Measurements from ENCODE around the gene MARCHF6.
A peak's percentile ranks its signal among the peaks of the same experiment; 100 is the strongest.
"Not testable (repeated sequence)": the region's sequence is repeated elsewhere in the genome, so short reads cannot be mapped to it uniquely, and the experiment has no call there.

The MARCHF6 gene

GRCh38 chr5:10323588-10324488 is 29.7 kb upstream of the MARCHF6 start:
- no peak for DNase-seq

- no peak for DNase-seq
Observed at GRCh38 chr5:10324518-10325370, 28.8 kb upstream of the MARCHF6 start.

GRCh38 chr5:10328323-10328722 is 25.2 kb upstream of the MARCHF6 start:
- no peak for DNase-seq

GRCh38 chr5:10329446-10329819 is 24.1 kb upstream of the MARCHF6 start:
- DNase-seq: no peak

GRCh38 chr5:10329820-10330481 is 23.5 kb upstream of the MARCHF6 start:
- no peak for DNase-seq

GRCh38 chr5:10330511-10331230 is 22.8 kb upstream of the MARCHF6 start:
- DNase-seq: no peak

GRCh38 chr5:10331341-10331796 is 22.1 kb upstream of the MARCHF6 start:
- peak; percentile 54 for DNase-seq

GRCh38 chr5:10332301-10332700 is 21.2 kb upstream of the MARCHF6 start:
- no peak for DNase-seq

GRCh38 chr5:10333154-10334006 is 20.1 kb upstream of the MARCHF6 start:
- no peak for DNase-seq

- no peak for DNase-seq
Observed at GRCh38 chr5:10334831-10335230, 18.7 kb upstream of the MARCHF6 start.

- no peak for DNase-seq
Observed at GRCh38 chr5:10335711-10336470, 17.6 kb upstream of the MARCHF6 start.

- DNase-seq: no peak
Observed at GRCh38 chr5:10337107-10337506, 16.4 kb upstream of the MARCHF6 start.

- DNase-seq: no peak
Observed at GRCh38 chr5:10337986-10338385, 15.5 kb upstream of the MARCHF6 start.

- no peak for DNase-seq
Observed at GRCh38 chr5:10338686-10339057, 14.8 kb upstream of the MARCHF6 start.

- peak; percentile 93 for DNase-seq
Observed at GRCh38 chr5:10339058-10339811, 14.3 kb upstream of the MARCHF6 start.

GRCh38 chr5:10339958-10340357 is 13.5 kb upstream of the MARCHF6 start:
- no peak for DNase-seq

GRCh38 chr5:10343486-10343885 is 10.0 kb upstream of the MARCHF6 start:
- DNase-seq: no peak

- DNase-seq: not testable (repeated sequence)
Observed at GRCh38 chr5:10344461-10345106, 8.9 kb upstream of the MARCHF6 start.

- DNase-seq: no peak
Observed at GRCh38 chr5:10348258-10348657, 5.2 kb upstream of the MARCHF6 start.
